MM.1S (cell line): ENCODE data around the gene FAM110D.

ENCODE experiments used
- DNase-seq: peaks from one replicate; pipeline ENCODE4 v3.0.0-alpha.2; 2015
- H2AFZ ChIP-seq: fragments of 300-600 bp; sonication (generic); 2 replicates; pipeline ENCODE4 v1.6.0; 2016; ENCODE audit warnings: antibody characterized with exemption, low read length
- H3F3A ChIP-seq: fragments of 300-600 bp; sonication (generic); 2 replicates; pipeline ENCODE4 v1.6.1; 2016; ENCODE audit warnings: mild to moderate bottlenecking, antibody characterized with exemption, low read length, moderate library complexity, mixed read lengths; ENCODE audit not compliant: insufficient read depth
- H3K27ac ChIP-seq: fragments of 300-600 bp; sonication (generic); 2 replicates; pipeline ENCODE4 v1.5.1; 2016; ENCODE audit warnings: mild to moderate bottlenecking, low read length
- H3K27me3 ChIP-seq: fragments of 300-600 bp; sonication (generic); replicated peaks from 2 replicates; pipeline ENCODE4 v1.6.0; 2016; ENCODE audit warnings: low read length; ENCODE audit not compliant: insufficient read depth
- H3K36me3 ChIP-seq: fragments of 300-600 bp; sonication (generic); replicated peaks from 2 replicates; pipeline ENCODE4 v1.6.1; 2016; ENCODE audit warnings: mild to moderate bottlenecking, low read length, mixed read lengths; ENCODE audit not compliant: insufficient read depth
- H3K4me1 ChIP-seq: fragments of 300-600 bp; sonication (generic); 2 replicates; pipeline ENCODE4 v1.6.1; 2016; ENCODE audit warnings: low read length, mixed read lengths
- H3K4me2 ChIP-seq: fragments of 300-600 bp; sonication (generic); 2 replicates; pipeline ENCODE4 v1.6.0; 2016; ENCODE audit warnings: low read depth, low read length
- H3K4me3 ChIP-seq: fragments of 300-600 bp; sonication (generic); 2 replicates; pipeline ENCODE4 v1.5.1; 2016; ENCODE audit warnings: low read length, mixed read lengths
- H3K79me2 ChIP-seq: fragments of 300-600 bp; sonication (generic); 2 replicates; pipeline ENCODE4 v1.6.1; 2016; ENCODE audit warnings: mixed run types, low read length, mixed read lengths
- H3K9ac ChIP-seq: fragments of 300-600 bp; sonication (generic); 2 replicates; pipeline ENCODE4 v1.6.1; 2016; ENCODE audit warnings: low read length, mixed read lengths
- H3K9me2 ChIP-seq: fragments of 300-600 bp; sonication (generic); replicated peaks from 2 replicates; pipeline ENCODE4 v1.6.1; 2016; ENCODE audit warnings: mild to moderate bottlenecking, low read length, mixed read lengths; ENCODE audit not compliant: insufficient read depth
- H3K9me3 ChIP-seq: fragments of 300-600 bp; sonication (generic); replicated peaks from 2 replicates; pipeline ENCODE4 v1.6.1; 2016; ENCODE audit warnings: mild to moderate bottlenecking, low read length, mixed read lengths; ENCODE audit not compliant: insufficient read depth
- H4K20me1 ChIP-seq: fragments of 300-600 bp; sonication (generic); 2 replicates; pipeline ENCODE4 v1.6.1; 2016; ENCODE audit warnings: mild to moderate bottlenecking, low read length, moderate library complexity, mixed read lengths; ENCODE audit not compliant: insufficient read depth
- EZH2 ChIP-seq: fragments of 300-600 bp; sonication (generic); optimal IDR thresholded peaks from 2 replicates; pipeline ENCODE3; 2017; ENCODE audit warnings: low read depth, mild to moderate bottlenecking, antibody characterized with exemption, low read length, mixed read lengths
- EZH2phosphoT487 ChIP-seq: fragments of 300-600 bp; sonication (generic); IDR thresholded peaks from 2 replicates; pipeline ENCODE4 v1.6.1; 2018; ENCODE audit warnings: antibody characterized with exemption, low read length
- TF ChIP-seq, protein P1 (sequence below): fragments of 300-600 bp; sonication (generic); IDR thresholded peaks from 2 replicates; pipeline ENCODE4 v1.5.1; 2016; ENCODE audit warnings: antibody characterized with exemption, low read length, mixed read lengths

The FAM110D gene

DNA sequence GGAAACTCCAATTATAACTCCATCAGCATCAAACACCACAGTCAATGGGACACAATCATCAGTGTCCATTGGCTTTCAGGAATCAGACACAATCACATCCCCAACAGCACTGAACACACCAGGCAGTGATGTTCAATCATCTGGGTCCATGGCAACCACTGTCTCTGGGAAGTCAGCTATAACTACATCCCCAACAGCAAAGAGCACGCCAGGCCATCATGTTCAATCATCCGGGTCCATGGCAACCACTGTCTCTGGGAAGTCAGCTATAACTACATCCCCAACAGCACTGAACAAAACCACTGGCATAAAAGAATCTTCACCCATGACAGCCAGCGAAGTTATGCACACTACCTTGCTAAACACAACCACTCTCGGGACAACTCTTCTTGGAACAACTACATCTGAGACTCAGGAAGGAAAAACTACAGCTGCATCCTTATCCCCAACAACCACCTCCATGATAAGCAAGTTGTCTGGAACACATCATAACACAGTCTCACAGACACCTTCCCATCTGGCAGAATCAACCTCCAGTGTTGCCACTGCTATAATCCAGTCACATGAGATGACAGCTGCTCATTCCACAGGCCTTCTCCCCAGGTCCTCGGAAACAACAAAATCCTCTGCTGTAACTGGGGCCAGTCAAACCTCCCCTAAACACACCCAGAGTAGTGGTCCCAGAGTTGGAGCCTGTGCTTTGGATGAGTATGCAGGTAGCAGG is 51.4 kb downstream of the FAM110D start:
- H2AFZ ChIP-seq: no peak overlapping the region
- TF ChIP-seq, protein P1, sequence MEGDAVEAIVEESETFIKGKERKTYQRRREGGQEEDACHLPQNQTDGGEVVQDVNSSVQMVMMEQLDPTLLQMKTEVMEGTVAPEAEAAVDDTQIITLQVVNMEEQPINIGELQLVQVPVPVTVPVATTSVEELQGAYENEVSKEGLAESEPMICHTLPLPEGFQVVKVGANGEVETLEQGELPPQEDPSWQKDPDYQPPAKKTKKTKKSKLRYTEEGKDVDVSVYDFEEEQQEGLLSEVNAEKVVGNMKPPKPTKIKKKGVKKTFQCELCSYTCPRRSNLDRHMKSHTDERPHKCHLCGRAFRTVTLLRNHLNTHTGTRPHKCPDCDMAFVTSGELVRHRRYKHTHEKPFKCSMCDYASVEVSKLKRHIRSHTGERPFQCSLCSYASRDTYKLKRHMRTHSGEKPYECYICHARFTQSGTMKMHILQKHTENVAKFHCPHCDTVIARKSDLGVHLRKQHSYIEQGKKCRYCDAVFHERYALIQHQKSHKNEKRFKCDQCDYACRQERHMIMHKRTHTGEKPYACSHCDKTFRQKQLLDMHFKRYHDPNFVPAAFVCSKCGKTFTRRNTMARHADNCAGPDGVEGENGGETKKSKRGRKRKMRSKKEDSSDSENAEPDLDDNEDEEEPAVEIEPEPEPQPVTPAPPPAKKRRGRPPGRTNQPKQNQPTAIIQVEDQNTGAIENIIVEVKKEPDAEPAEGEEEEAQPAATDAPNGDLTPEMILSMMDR: no peak
- TF ChIP-seq EZH2 (no peak), EZH2phosphoT487 (no peak)
- no peaks in the 10 kb centered on the region for H3K27me3 ChIP-seq
- H3K4me1 ChIP-seq: no peaks in the 10 kb centered on the region
- H3K27ac ChIP-seq: no peak overlapping the region
- H3K4me3 ChIP-seq: no peak overlapping the region
- H3K36me3 ChIP-seq: no peaks in the 10 kb centered on the region
- no peak overlapping the region for H3K9ac ChIP-seq
- no peaks in the 10 kb centered on the region for H3K79me2 ChIP-seq
- H3K9me2 ChIP-seq: no peaks in the 10 kb centered on the region
- no peak for DNase-seq
- H3K9me3 ChIP-seq: no peaks in the 10 kb centered on the region
- H3F3A ChIP-seq: no peaks in the 10 kb centered on the region
- H4K20me1 ChIP-seq: no peaks in the 10 kb centered on the region
- no peak overlapping the region for H3K4me2 ChIP-seq

DNA sequence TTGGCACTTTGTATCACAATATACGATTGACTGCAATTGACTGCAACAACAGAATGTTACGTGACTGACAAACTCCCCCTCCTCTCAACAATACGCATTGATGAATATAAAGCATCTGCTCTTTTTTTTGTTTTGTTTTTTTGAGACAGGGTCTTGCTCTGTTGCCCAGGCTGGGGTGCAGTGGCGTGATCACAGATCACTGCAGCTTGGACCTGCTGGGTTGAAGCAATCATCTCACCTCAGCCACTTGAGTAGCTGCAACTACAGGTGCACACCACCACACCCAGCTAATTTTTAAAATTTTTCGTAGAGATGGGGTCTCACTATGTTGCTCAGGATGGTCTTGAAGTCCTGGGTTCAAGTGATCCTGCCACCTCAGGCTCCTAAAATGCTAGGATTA is 53.8 kb downstream of the FAM110D start:
- no peaks in the 10 kb centered on the region for H3K9me3 ChIP-seq
- no peaks in the 10 kb centered on the region for H3K9me2 ChIP-seq
- no peaks in the 10 kb centered on the region for H3K27me3 ChIP-seq
- H3K4me2 ChIP-seq: no peak overlapping the region
- H4K20me1 ChIP-seq: no peaks in the 10 kb centered on the region
- H3K9ac ChIP-seq: no peak overlapping the region
- DNase-seq: no peak
- no peak overlapping the region for H3K4me3 ChIP-seq
- H2AFZ ChIP-seq: no peak overlapping the region
- H3K79me2 ChIP-seq: no peaks in the 10 kb centered on the region
- TF ChIP-seq EZH2phosphoT487 (no peak), EZH2 (no peak)
- TF ChIP-seq, protein P1: no peak
- no peak overlapping the region for H3K27ac ChIP-seq
- H3K36me3 ChIP-seq: no peaks in the 10 kb centered on the region
- H3F3A ChIP-seq: no peaks in the 10 kb centered on the region
- H3K4me1 ChIP-seq: no peaks in the 10 kb centered on the region

DNA sequence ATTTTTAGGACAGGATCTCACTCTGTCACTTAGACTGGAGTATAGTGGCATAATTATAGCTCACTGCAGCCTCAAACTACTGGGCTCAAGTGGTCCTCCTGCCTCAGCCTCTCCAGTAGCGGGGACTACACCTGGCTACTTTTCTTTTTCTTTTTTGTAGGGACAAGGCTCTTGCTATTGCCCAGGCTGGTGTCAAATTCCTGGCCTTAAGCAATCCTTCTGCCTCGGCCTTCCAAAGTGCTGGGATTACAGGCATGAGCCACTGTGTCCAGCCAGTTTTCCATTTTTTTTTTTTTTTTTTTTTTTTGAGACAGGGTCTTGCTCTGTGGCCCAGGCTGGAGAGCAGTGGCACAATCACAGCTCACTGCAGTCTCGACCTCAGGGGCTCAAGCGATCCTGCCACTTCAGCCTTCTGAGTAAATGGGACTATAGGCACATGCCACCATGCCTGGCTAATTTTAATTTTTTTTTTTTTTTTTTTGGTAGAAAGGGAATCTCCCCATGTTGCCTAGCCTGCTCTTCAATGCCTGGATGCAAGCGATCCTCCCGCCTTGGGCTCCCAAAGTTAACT is 54.5 kb downstream of the FAM110D start:
- Histone ChIP-seq H3F3A (no peaks in the 10 kb centered on the region), H2AFZ (no peak overlapping the region), H3K4me2 (no peak overlapping the region), H3K79me2 (no peaks in the 10 kb centered on the region), H4K20me1 (no peaks in the 10 kb centered on the region), H3K9me2 (no peaks in the 10 kb centered on the region), H3K27me3 (no peaks in the 10 kb centered on the region), H3K9ac (no peak overlapping the region), H3K4me1 (no peaks in the 10 kb centered on the region), H3K9me3 (no peaks in the 10 kb centered on the region), H3K4me3 (no peak overlapping the region), H3K27ac (no peak overlapping the region), H3K36me3 (no peaks in the 10 kb centered on the region)
- TF ChIP-seq, protein P1: no peak
- TF ChIP-seq EZH2 (no peak), EZH2phosphoT487 (no peak)
- no peak for DNase-seq
